T-cell (primary cell): Measurements from ENCODE around the gene AZI2. TPM values are rescaled to one million over a fixed set of nuclear protein-coding genes. Genes with fewer than 3 reads are reported as not detected.

Experiments used
- ATAC-seq, 4 experiments: fragments of 200-7000 bp in 3 of 4; fragments of 150-1000 bp in 1 of 4; cut with Tn5 transposase; replicated peaks in 1 of 4; 1 replicate in 3 of 4; 2 replicates in 1 of 4; pipeline ENCODE4 v1.10.0; 2021; ENCODE audit warnings: moderate library complexity in 3 of 4, mild to moderate bottlenecking in 2 of 4, moderate number of reproducible peaks in 1 of 4
- CTCF ChIA-PET, 2 donors: fragments of 300-600 bp; sonication (Branson Sonifier 250); formaldehyde crosslinking; loops; one replicate each; lab custom pipeline; 2022; ENCODE audit warnings: antibody characterized with exemption in 2 of 2; lab: Charles Lee
- POLR2A ChIA-PET, 2 donors: fragments of 300-600 bp; sonication (Branson Sonifier 250); formaldehyde crosslinking; loops; one replicate each; lab custom pipeline; 2022; ENCODE audit warnings: antibody characterized with exemption in 2 of 2; lab: Charles Lee
- DNase-seq, 35 experiments: peaks; one replicate each; pipeline versions ENCODE4 v3.0.0 to v3.0.0-alpha.2; 2013 to 2023
- H3K27ac ChIP-seq: one replicate; pipeline ENCODE4 v1.5.1; 2013; ENCODE audit warnings: low read length
- H3K27me3 ChIP-seq, 2 experiments: replicated peaks in 1 of 2; 1 replicate in 1 of 2; 2 replicates in 1 of 2; pipeline versions ENCODE4 v1.6.1 to v1.7.0; 2013; ENCODE audit warnings: low read length in 1 of 2, mixed read lengths in 1 of 2; ENCODE audit not compliant: control insufficient read depth in 2 of 2, insufficient read depth in 2 of 2; ENCODE audit errors: extremely low read depth in 1 of 2
- H3K36me3 ChIP-seq, 2 donors: 1 replicate in 1 of 2; 2 replicates in 1 of 2; pipeline versions ENCODE4 v1.6.1 to v1.7.0; 2013; ENCODE audit warnings: low read length in 1 of 2; ENCODE audit not compliant: control insufficient read depth in 2 of 2, insufficient read depth in 1 of 2; ENCODE audit errors: extremely low read depth in 1 of 2
- H3K4me1 ChIP-seq, 2 experiments: 1 replicate in 1 of 2; 2 replicates in 1 of 2; pipeline versions ENCODE4 v1.6.1 to v1.7.0; 2013; ENCODE audit warnings: low read length in 2 of 2, mixed read lengths in 1 of 2; ENCODE audit not compliant: insufficient read depth in 2 of 2, control insufficient read depth in 1 of 2; ENCODE audit errors: extremely low read depth in 1 of 2
- H3K4me3 ChIP-seq, 2 donors: 1 replicate in 1 of 2; 2 replicates in 1 of 2; pipeline versions ENCODE4 v1.5.1 to v1.7.0; 2013; ENCODE audit warnings: mild to moderate bottlenecking in 2 of 2, low read length in 1 of 2, moderate library complexity in 1 of 2; ENCODE audit not compliant: control insufficient read depth in 1 of 2; ENCODE audit errors: extremely low read depth in 1 of 2
- H3K9me3 ChIP-seq: 2 replicates; pipeline ENCODE4 v1.7.0; 2013
- H3K27ac Mint-ChIP-seq, 2 donors: one replicate each; pipeline ENCODE4 v1.8.0; 2020 to 2021; ENCODE audit warnings: mild to moderate bottlenecking in 2 of 2, mixed read lengths in 2 of 2
- H3K27me3 Mint-ChIP-seq, 2 donors: one replicate each; pipeline ENCODE4 v1.8.0; 2021 to 2022; ENCODE audit warnings: mixed read lengths in 2 of 2
- H3K36me3 Mint-ChIP-seq: one replicate; pipeline ENCODE4 v1.8.0; 2021; ENCODE audit warnings: mixed read lengths
- H3K4me1 Mint-ChIP-seq, 3 donors: one replicate each; pipeline ENCODE4 v1.8.0; 2020 to 2022; ENCODE audit warnings: mixed read lengths in 3 of 3, mild to moderate bottlenecking in 1 of 3
- H3K4me3 Mint-ChIP-seq, 3 donors: one replicate each; pipeline ENCODE4 v1.8.0; 2020 to 2022; ENCODE audit warnings: mild to moderate bottlenecking in 3 of 3, mixed read lengths in 3 of 3, moderate library complexity in 3 of 3
- H3K9me3 Mint-ChIP-seq, 3 donors: one replicate each; pipeline ENCODE4 v1.8.0; 2020 to 2022; ENCODE audit warnings: mixed read lengths in 3 of 3
- WGBS: methylation state at CpG from one replicate; pipeline ENCODE4 v1.1.5; 2013; ENCODE audit warnings: missing lambda C conversion rate; ENCODE audit not compliant: insufficient coverage; 5-methylcytosine and 5-hydroxymethylcytosine counted together
- total RNA-seq, 35 experiments: library from RNA in 6 of 35; stranded (reverse) in 6 of 35; fragments of 120-200 nt in 1 of 35; gene quantifications; one replicate each; pipeline versions ENCODE4 v1.2.1 to v1.2.4 and lab custom pipeline; 2013 to 2026

AZI2 gene
- total RNA-seq, 5 donors from 2014 or later (not counting 1 experiment from before 2014, with no cell fraction given) = 29.5 to 38.6 (median 30.6) TPM

GRCh38 chr3:28290863-28291300, 57.7 kb downstream of the AZI2 start:
- WGBS = no CpG with 5 or more reads among the region's 1 CpG
- DNase-seq (peak in 1 of 35 experiments; percentile 25), ATAC-seq (no peak)
- no peak overlapping the region for H3K4me3 Mint-ChIP-seq
- peaks cover 20% of the 10 kb centered on the region for H3K36me3 Mint-ChIP-seq
- peak overlapping the region in 1 of 2 donors; percentile 45 for H3K27ac Mint-ChIP-seq
- H3K27me3 ChIP-seq = no peaks in the 10 kb centered on the region
- peaks cover 0 to 3% of the 10 kb centered on the region in 2 donors for H3K36me3 ChIP-seq
- ChIA-PET POLR2A (no interaction called here), CTCF (interaction anchor here in 1 of 2 donors (1.4 kb wide), 1 partner anchor 579 kb away, joined by 3 read pairs; no protein-coding TSS in a partner anchor)
- peaks cover 23 to 38% (median 26%) of the 10 kb centered on the region in 3 donors for H3K4me1 Mint-ChIP-seq
- H3K4me1 ChIP-seq = no peaks in the 10 kb centered on the region
- H3K9me3 ChIP-seq = no peaks in the 10 kb centered on the region
- H3K9me3 Mint-ChIP-seq = peaks cover 0 to 3% (median 0%) of the 10 kb centered on the region in 3 donors
- no peaks in the 10 kb centered on the region for H3K27me3 Mint-ChIP-seq
- no peak overlapping the region for H3K27ac ChIP-seq
- no peak overlapping the region for H3K4me3 ChIP-seq

GRCh38 chr3:28287046-28287445, 61.6 kb downstream of the AZI2 start:
- ChIA-PET POLR2A (interaction anchor here in 1 of 2 donors (0.5 kb wide), 1 partner anchor 565 kb away, joined by 5 read pairs; the partner anchor contains the start of gene EOMES), CTCF (interaction anchor here (0.6 to 5.3 kb wide), 14 partner anchors 17 to 1151 kb away, joined by 3 to 52 read pairs (median 6); partner anchors contain the start of gene EOMES (in 1 of the 2))
- Histone ChIP-seq H3K9me3 (no peaks in the 10 kb centered on the region), H3K27ac (no peak overlapping the region), H3K27me3 (no peaks in the 10 kb centered on the region), H3K4me3 (no peak overlapping the region), H3K36me3 (peaks cover 0 to 3% of the 10 kb centered on the region in 2 donors), H3K4me1 (no peaks in the 10 kb centered on the region)
- ATAC-seq (no peak), DNase-seq (peak in 1 of 35 experiments; percentile 9)
- Mint-ChIP-seq H3K36me3 (peaks cover 20% of the 10 kb centered on the region), H3K4me3 (no peak overlapping the region), H3K27me3 (no peaks in the 10 kb centered on the region), H3K4me1 (peaks cover 16 to 23% (median 18%) of the 10 kb centered on the region in 3 donors), H3K9me3 (peaks cover 0 to 3% (median 0%) of the 10 kb centered on the region in 3 donors), H3K27ac (no peak overlapping the region)
- 89% methylated on average over 1 of the region's 2 CpGs for WGBS

GRCh38 chr3:28286595-28286994, 62.0 kb downstream of the AZI2 start:
- Histone ChIP-seq H3K27me3 (no peaks in the 10 kb centered on the region), H3K36me3 (peaks cover 0 to 3% of the 10 kb centered on the region in 2 donors), H3K27ac (no peak overlapping the region), H3K9me3 (no peaks in the 10 kb centered on the region), H3K4me3 (no peak overlapping the region), H3K4me1 (no peaks in the 10 kb centered on the region)
- ATAC-seq (peak; percentile 50 to 84 (median 78)), DNase-seq (peak in 1 of 35 experiments; percentile 62)
- CTCF ChIA-PET = interaction anchor here (0.5 to 5.3 kb wide), 15 partner anchors 9 to 1150 kb away, joined by 3 to 52 read pairs (median 5); partner anchors contain the start of gene EOMES (in 1 of the 2)
- no peaks in the 10 kb centered on the region for H3K27me3 Mint-ChIP-seq
- H3K4me3 Mint-ChIP-seq = no peak overlapping the region
- POLR2A ChIA-PET = interaction anchor here (0.5 to 0.6 kb wide), 2 partner anchors 564 to 725 kb away, joined by 5 to 7 read pairs; partner anchors contain the start of gene EOMES (in 1 of the 2)
- peaks cover 18% of the 10 kb centered on the region for H3K36me3 Mint-ChIP-seq
- peaks cover 0 to 3% (median 0%) of the 10 kb centered on the region in 3 donors for H3K9me3 Mint-ChIP-seq
- H3K4me1 Mint-ChIP-seq = peaks cover 13 to 21% (median 18%) of the 10 kb centered on the region in 3 donors
- H3K27ac Mint-ChIP-seq = no peak overlapping the region

GRCh38 chr3:28280781-28281180, 67.8 kb downstream of the AZI2 start:
- peaks cover 7 to 17% (median 12%) of the 10 kb centered on the region in 3 donors for H3K4me1 Mint-ChIP-seq

GRCh38 chr3:28279770-28280169, 68.9 kb downstream of the AZI2 start:
- Histone ChIP-seq H3K36me3 (peaks cover 0 to 9% of the 10 kb centered on the region in 2 donors), H3K27me3 (no peaks in the 10 kb centered on the region), H3K4me1 (no peaks in the 10 kb centered on the region), H3K4me3 (no peak overlapping the region), H3K9me3 (no peaks in the 10 kb centered on the region), H3K27ac (no peak overlapping the region)
- no peaks in the 10 kb centered on the region for H3K27me3 Mint-ChIP-seq
- H3K4me1 Mint-ChIP-seq = peaks cover 5 to 10% (median 8%) of the 10 kb centered on the region in 3 donors
- no peak overlapping the region for H3K4me3 Mint-ChIP-seq
- ATAC-seq = no peak
- POLR2A ChIA-PET = no interaction called here
- H3K27ac Mint-ChIP-seq = no peak overlapping the region
- CTCF ChIA-PET = no interaction called here
- peaks cover 0 to under 1% (median 0%) of the 10 kb centered on the region in 3 donors for H3K9me3 Mint-ChIP-seq
- WGBS = no CpG with 5 or more reads among the region's 4 CpGs
- peaks cover 21% of the 10 kb centered on the region for H3K36me3 Mint-ChIP-seq
- no peak for DNase-seq

More at GRCh38 chr3:28280781-28281180, 67.8 kb downstream of the AZI2 start:
- Histone ChIP-seq H3K4me3 (no peak overlapping the region), H3K36me3 (peaks cover 0 to 3% of the 10 kb centered on the region in 2 donors), H3K4me1 (no peaks in the 10 kb centered on the region), H3K9me3 (no peaks in the 10 kb centered on the region), H3K27ac (no peak overlapping the region), H3K27me3 (no peaks in the 10 kb centered on the region)
- H3K9me3 Mint-ChIP-seq = no peaks in the 10 kb centered on the region
- peaks cover 13% of the 10 kb centered on the region for H3K36me3 Mint-ChIP-seq
- H3K27ac Mint-ChIP-seq = no peak overlapping the region
- no peak overlapping the region for H3K4me3 Mint-ChIP-seq
- ChIA-PET POLR2A (no interaction called here), CTCF (no interaction called here)
- DNase-seq = no peak
- no peaks in the 10 kb centered on the region for H3K27me3 Mint-ChIP-seq
- WGBS = no CpG with 5 or more reads among the region's 3 CpGs
- no peak for ATAC-seq

- Mint-ChIP-seq H3K4me1 (peaks cover 5 to 8% (median 8%) of the 10 kb centered on the region in 3 donors), H3K9me3 (peaks cover 0 to 6% (median under 1%) of the 10 kb centered on the region in 3 donors)
These were observed 69.7 kb downstream of the AZI2 start for GRCh38 chr3:28278918-28279317.

More at GRCh38 chr3:28278918-28279317, 69.7 kb downstream of the AZI2 start:
- no peak overlapping the region for H3K27ac Mint-ChIP-seq
- Histone ChIP-seq H3K27ac (no peak overlapping the region), H3K4me1 (no peaks in the 10 kb centered on the region), H3K9me3 (no peaks in the 10 kb centered on the region), H3K27me3 (no peaks in the 10 kb centered on the region), H3K36me3 (peaks cover 0 to 9% of the 10 kb centered on the region in 2 donors), H3K4me3 (no peak overlapping the region)
- no CpG with 5 or more reads among the region's 2 CpGs for WGBS
- peaks cover 27% of the 10 kb centered on the region for H3K36me3 Mint-ChIP-seq
- DNase-seq (no peak), ATAC-seq (no peak)
- H3K27me3 Mint-ChIP-seq = no peaks in the 10 kb centered on the region
- H3K4me3 Mint-ChIP-seq = no peak overlapping the region
- ChIA-PET POLR2A (no interaction called here), CTCF (interaction anchor here (0.9 to 1.3 kb wide), 2 partner anchors 9 to 13 kb away, joined by 3 read pairs; no protein-coding TSS in a partner anchor)
